BE2C (cell line): ENCODE measurements around the gene PFKL.
"Not testable (repeated sequence)": the region's sequence is repeated elsewhere in the genome, so short reads cannot be mapped to it uniquely, and the experiment has no call there.

Source experiments
- DNase-seq: peaks from one replicate; pipeline ENCODE4 v3.0.0-alpha.2; 2020
- H3K27me3 ChIP-seq: fragments of 250-450 bp; sonication (Bioruptor Pico); 2 replicates; pipeline ENCODE4 v1.5.1; 2020; ENCODE audit warnings: mild to moderate bottlenecking
- H3K36me3 ChIP-seq: fragments of 250-450 bp; sonication (Bioruptor Pico); 2 replicates; pipeline ENCODE4 v1.5.1; 2020; ENCODE audit warnings: mild to moderate bottlenecking
- H3K4me1 ChIP-seq: fragments of 250-450 bp; sonication (Bioruptor Pico); 2 replicates; pipeline ENCODE4 v1.5.1; 2020
- H3K4me3 ChIP-seq: 2 replicates; pipeline ENCODE4 v1.5.1; 2011; ENCODE audit warnings: low read depth, low read length
- H3K9me3 ChIP-seq: fragments of 250-450 bp; sonication (Bioruptor Pico); 2 replicates; pipeline ENCODE4 v1.5.1; 2020
- TF ChIP-seq, protein P1 (sequence below): IDR thresholded peaks from 2 replicates; pipeline ENCODE4 v1.5.1; 2012; ENCODE audit warnings: mild to moderate bottlenecking, low read depth, low read length

Gene PFKL

DNA sequence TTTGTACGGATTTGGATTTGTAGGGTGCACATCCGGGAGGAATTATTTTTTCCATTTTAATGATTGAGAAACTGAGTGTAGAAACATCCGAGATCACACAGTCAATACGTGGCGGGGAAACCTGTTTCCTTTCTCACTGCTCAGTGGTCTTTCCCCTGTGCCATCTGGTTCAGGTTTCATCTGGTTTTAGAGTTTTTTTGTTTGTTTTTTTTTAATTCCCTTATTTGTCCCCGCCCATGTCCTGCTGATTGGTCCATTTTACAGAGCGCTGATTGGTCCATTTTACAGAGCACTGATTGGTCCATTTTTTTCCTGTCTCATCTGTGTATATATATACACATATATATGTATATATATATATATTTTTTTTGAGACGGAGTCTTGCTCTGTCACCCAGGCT lies 59.5 kb downstream of the PFKL start:
- no peak for DNase-seq
- Histone ChIP-seq H3K36me3 (no peaks in the 10 kb centered on the region), H3K9me3 (no peaks in the 10 kb centered on the region), H3K4me1 (no peaks in the 10 kb centered on the region), H3K4me3 (no peak overlapping the region), H3K27me3 (peaks cover 18% of the 10 kb centered on the region)
- TF ChIP-seq, protein P1, sequence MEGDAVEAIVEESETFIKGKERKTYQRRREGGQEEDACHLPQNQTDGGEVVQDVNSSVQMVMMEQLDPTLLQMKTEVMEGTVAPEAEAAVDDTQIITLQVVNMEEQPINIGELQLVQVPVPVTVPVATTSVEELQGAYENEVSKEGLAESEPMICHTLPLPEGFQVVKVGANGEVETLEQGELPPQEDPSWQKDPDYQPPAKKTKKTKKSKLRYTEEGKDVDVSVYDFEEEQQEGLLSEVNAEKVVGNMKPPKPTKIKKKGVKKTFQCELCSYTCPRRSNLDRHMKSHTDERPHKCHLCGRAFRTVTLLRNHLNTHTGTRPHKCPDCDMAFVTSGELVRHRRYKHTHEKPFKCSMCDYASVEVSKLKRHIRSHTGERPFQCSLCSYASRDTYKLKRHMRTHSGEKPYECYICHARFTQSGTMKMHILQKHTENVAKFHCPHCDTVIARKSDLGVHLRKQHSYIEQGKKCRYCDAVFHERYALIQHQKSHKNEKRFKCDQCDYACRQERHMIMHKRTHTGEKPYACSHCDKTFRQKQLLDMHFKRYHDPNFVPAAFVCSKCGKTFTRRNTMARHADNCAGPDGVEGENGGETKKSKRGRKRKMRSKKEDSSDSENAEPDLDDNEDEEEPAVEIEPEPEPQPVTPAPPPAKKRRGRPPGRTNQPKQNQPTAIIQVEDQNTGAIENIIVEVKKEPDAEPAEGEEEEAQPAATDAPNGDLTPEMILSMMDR: no peak

DNA sequence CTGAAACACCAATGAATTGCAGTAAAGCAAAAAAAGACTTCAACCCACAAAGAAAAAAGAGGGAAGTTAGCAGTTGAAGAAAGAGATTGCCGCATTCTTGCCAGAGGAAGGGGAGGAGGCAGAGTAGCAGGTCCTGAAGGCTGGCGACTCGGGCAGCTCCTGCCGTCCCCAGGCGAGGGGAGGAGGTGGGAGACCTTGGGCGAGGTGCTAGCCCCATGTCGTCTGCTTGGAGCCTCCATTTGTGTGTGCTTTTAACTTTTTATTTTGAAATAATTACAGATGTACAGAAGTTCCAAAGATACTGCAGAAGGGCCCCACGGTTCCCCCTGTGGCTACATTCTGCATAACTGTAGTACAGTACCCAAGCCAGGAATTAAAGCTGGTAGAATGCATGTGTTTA lies 60.3 kb downstream of the PFKL start:
- Histone ChIP-seq H3K4me1 (no peaks in the 10 kb centered on the region), H3K27me3 (peaks cover 13% of the 10 kb centered on the region), H3K9me3 (no peaks in the 10 kb centered on the region), H3K36me3 (no peaks in the 10 kb centered on the region), H3K4me3 (no peak overlapping the region)
- TF ChIP-seq, protein P1: no peak
- no peak for DNase-seq

DNA sequence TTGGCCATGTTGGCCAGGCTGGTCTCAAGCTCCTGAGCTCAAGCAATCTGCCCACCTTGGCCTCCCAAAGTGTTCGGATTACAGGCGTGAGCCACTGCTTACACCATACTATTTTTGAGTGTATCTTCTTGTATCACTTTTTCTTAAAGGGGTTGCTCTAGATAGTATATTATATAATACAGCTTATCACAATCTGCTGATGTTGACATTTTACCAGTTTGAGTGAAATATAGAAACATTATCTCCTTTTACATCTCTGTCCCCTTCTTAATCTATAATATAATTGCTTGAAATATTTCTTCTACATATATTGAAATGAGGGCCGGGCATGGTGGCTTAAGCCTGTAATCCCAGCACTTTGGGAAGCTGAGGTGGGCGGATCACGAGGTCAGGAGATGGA lies 62.0 kb downstream of the PFKL start:
- not testable (repeated sequence) for H3K4me1 ChIP-seq, DNase-seq, H3K27me3 ChIP-seq, H3K4me3 ChIP-seq, H3K36me3 ChIP-seq, H3K9me3 ChIP-seq

DNA sequence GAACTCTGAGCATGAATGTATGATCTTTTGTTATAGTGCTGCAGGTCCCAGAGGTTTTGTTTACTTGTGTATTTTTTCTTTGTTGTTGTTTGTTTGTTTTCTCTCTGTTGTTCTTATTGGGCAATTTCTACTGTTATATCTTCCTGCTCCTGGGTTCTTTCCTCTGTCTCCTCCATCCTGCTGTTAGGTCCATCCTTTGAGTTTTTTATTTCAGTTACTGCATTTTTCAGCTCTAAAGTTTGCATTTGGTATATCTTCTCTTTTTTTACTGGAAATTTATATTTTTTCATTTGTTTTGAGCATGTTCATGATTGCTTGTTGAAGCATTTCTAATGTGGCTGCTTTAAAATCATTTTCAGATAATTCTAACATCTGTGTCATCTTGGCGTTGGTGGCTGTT lies 63.4 kb downstream of the PFKL start:
- H3K36me3 ChIP-seq: no peaks in the 10 kb centered on the region
- H3K4me3 ChIP-seq: no peak overlapping the region
- H3K4me1 ChIP-seq: no peaks in the 10 kb centered on the region
- H3K9me3 ChIP-seq: no peaks in the 10 kb centered on the region
- peaks cover 13% of the 10 kb centered on the region for H3K27me3 ChIP-seq
- no peak for DNase-seq
- TF ChIP-seq, protein P1: no peak

DNA sequence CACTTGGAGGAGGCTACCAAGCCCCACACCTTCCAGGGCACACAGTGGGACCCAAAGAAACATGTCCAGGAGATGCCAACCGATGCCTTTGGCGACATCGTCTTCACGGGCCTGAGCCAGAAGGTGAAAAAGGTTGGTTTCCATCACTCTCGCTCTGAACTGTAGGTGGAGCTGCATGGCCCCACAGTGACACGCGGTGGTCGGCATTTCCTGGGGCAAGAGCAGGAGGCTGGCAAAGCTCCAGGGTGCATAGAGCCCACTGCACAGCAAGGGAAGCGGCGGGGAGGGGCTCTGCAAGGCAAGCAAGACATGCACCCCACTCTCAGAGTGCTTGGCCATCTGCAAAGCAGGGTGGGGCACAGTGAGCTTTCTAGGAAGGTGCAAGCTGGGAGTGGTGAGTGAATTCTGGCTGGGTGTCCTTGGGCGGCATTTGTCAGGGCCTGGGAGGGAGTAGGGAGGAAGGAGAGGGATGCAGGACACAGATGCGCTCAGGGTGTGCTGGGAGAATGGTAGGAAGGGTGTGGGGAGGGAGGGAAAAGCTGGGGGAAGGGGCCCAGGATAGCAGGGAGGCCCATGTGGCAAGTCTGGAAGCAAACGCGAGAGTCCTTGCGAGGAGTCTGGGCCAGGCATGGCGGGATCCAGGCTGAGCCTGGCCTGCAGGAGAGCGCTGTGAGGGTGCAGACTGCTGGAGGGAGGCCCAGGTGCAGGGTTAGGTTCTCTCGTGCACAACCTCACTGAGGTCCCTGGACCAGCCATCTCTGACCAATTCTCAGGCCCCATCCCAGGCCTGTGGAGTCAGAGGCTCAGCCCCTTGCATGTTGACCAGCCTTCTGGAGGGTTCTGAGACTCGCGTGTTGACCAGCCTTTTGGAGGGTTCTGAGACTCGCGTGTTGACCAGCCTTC lies 64.5 kb downstream of the PFKL start:
- Histone ChIP-seq H3K27me3 (peaks cover 21% of the 10 kb centered on the region), H3K36me3 (no peaks in the 10 kb centered on the region), H3K4me1 (no peaks in the 10 kb centered on the region), H3K9me3 (no peaks in the 10 kb centered on the region), H3K4me3 (no peak overlapping the region)
- TF ChIP-seq, protein P1: no peak
- no peak for DNase-seq

DNA sequence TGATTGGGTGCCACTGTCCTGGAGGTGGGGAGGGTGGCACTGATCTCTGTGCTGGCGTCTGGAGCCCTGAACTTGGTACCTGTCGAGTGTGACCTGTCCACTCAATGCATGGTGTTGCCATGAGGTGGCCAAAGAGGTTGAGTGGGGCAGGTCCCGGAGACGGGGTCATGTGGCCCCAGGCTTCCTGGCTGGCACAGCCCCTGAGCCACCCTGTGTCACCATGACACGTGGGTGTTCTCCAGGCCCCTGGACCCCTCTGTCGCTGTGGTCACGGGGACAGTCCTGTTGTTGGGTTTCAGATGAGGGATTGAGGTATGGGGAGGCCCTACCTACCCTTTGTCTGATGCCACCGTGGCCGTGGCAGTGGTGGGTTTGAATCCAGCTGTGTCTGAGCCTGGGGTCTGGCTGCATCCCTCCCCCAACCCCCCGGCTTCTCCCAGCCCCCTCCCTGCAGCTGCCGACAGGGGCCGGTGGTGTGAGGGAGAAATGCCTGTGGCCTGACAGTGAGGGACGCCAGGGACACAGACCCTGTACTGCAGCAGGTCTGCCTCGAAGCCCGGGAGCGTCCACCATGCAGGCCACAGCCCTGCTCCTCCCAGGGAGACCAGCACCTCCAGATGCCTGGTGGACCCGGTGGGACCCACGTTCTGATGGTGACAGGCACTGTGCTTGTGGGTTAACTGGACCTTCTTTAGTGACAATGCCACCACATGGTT lies 65.6 kb downstream of the PFKL start:
- TF ChIP-seq, protein P1: no peak
- H3K9me3 ChIP-seq: no peaks in the 10 kb centered on the region
- DNase-seq: no peak
- H3K27me3 ChIP-seq: peaks cover 25% of the 10 kb centered on the region
- no peak overlapping the region for H3K4me3 ChIP-seq
- H3K4me1 ChIP-seq: no peaks in the 10 kb centered on the region
- no peaks in the 10 kb centered on the region for H3K36me3 ChIP-seq
